ENCODE measurements around the gene INPPL1. TPM values are rescaled to one million over a fixed set of nuclear protein-coding genes. Genes with fewer than 3 reads are reported as not detected.

Gene INPPL1
- total RNA-seq, 2 experiments from 2014 or later = 103 to 195 TPM

DNA sequence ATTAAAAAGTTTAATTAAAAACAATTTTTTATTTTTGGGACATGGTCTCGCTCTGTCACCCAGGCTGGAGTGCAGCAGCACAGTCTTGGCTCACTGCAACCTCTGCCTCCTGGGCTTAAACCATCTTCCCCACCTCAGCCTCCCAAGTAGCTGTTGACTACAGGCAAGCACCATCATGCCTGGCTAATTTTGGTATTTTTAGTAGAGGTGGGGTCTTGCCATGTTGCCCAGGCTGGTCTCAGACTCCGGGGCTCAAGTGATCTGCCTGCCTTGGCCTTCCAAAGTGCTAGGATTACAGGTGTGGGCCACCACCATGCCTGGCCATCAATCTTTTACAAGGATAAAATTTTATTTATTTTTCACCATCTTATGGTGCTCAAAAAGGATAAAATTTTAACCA, 62.7 kb downstream of the INPPL1 start:
- Histone ChIP-seq H3K4me2 (ENCODE audit: low read length) (no peak overlapping the region), H3K27ac (ENCODE audit: low read depth, low read length, poor library complexity, severe bottlenecking) (no peak overlapping the region), H2AFZ (ENCODE audit: low read length) (no peak overlapping the region), H3K9me2 (ENCODE audit: insufficient read depth, low read length) (no peaks in the 10 kb centered on the region), H3K36me3 (ENCODE audit: insufficient read depth, low read length) (no peaks in the 10 kb centered on the region), H4K20me1 (ENCODE audit: insufficient read depth, low read length) (no peaks in the 10 kb centered on the region), H3K4me1 (ENCODE audit: insufficient read depth, low read length, poor library complexity, severe bottlenecking) (no peaks in the 10 kb centered on the region), H3K79me2 (ENCODE audit: insufficient read depth, low read depth, low read length) (no peaks in the 10 kb centered on the region), H3K9me3 (ENCODE audit: low read length) (no peaks in the 10 kb centered on the region), H3K4me3 (ENCODE audit: low read depth, low read length, poor library complexity, severe bottlenecking) (no peak overlapping the region)
- BruUV-seq (replicated peaks) = no TSS peak
- TF ChIP-seq, protein P1, sequence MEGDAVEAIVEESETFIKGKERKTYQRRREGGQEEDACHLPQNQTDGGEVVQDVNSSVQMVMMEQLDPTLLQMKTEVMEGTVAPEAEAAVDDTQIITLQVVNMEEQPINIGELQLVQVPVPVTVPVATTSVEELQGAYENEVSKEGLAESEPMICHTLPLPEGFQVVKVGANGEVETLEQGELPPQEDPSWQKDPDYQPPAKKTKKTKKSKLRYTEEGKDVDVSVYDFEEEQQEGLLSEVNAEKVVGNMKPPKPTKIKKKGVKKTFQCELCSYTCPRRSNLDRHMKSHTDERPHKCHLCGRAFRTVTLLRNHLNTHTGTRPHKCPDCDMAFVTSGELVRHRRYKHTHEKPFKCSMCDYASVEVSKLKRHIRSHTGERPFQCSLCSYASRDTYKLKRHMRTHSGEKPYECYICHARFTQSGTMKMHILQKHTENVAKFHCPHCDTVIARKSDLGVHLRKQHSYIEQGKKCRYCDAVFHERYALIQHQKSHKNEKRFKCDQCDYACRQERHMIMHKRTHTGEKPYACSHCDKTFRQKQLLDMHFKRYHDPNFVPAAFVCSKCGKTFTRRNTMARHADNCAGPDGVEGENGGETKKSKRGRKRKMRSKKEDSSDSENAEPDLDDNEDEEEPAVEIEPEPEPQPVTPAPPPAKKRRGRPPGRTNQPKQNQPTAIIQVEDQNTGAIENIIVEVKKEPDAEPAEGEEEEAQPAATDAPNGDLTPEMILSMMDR (conservative IDR thresholded peaks at IDR 0.05; ENCODE audit: low read length) = no peak
- no peak for TF ChIP-seq EZH2phosphoT487 (IDR thresholded peaks at IDR 0.05; ENCODE audit: borderline replicate concordance, low read depth, low read length)
- DNase-seq (ENCODE audit: low spot score) = no peak
- ChIA-PET POLR2A (interaction anchor here (0.7 kb wide), 1 partner anchor 154 kb away, joined by 3 read pairs; no protein-coding TSS in a partner anchor), CTCF (ENCODE audit: unreplicated experiment) (no interaction called here)
- intact Hi-C loops (cut with micrococcal nuclease; ENCODE audit: unreplicated experiment) = no loop called here

Other genes with a start within 250 kb of the INPPL1 start
- gene IL18BP, start 225.9 kb upstream of the INPPL1 start, total RNA-seq (2014; rRNA removed; shearing (Covaris generic)) = 4.2 and 5.7 TPM in 2 replicates
- gene IL18BP, start 225.9 kb upstream of the INPPL1 start, total RNA-seq (2022) = 10.3 and 12.4 TPM in 2 replicates
- 159 and 160 TPM in 2 replicates for gene NUMA1, start 144.2 kb upstream of the INPPL1 start, total RNA-seq (2014; rRNA removed; shearing (Covaris generic))
- 148 and 172 TPM in 2 replicates for gene NUMA1, start 144.2 kb upstream of the INPPL1 start, total RNA-seq (2022)
- gene LRRC51, start 143.9 kb upstream of the INPPL1 start, total RNA-seq (2014; rRNA removed; shearing (Covaris generic)) = 15.3 and 21.1 TPM in 2 replicates
- 9.9 and 10.8 TPM in 2 replicates for gene LRRC51, start 143.9 kb upstream of the INPPL1 start, total RNA-seq (2022)
- gene LAMTOR1, start 121.5 kb upstream of the INPPL1 start, total RNA-seq (2014; rRNA removed; shearing (Covaris generic)) = 50.7 and 64.1 TPM in 2 replicates
- gene LAMTOR1, start 121.5 kb upstream of the INPPL1 start, total RNA-seq (2022) = 58.6 and 61.8 TPM in 2 replicates
- not detected in 2 replicates for gene TOMT, start 118.8 kb upstream of the INPPL1 start, total RNA-seq (2014; rRNA removed; shearing (Covaris generic))
- not detected in 2 replicates for gene TOMT, start 118.8 kb upstream of the INPPL1 start, total RNA-seq (2022)
- 48.2 and 77.7 TPM in 2 replicates for gene ANAPC15, start 112.1 kb upstream of the INPPL1 start, total RNA-seq (2014; rRNA removed; shearing (Covaris generic))
- gene ANAPC15, start 112.1 kb upstream of the INPPL1 start, total RNA-seq (2022) = 61.2 and 62.4 TPM in 2 replicates
- not detected in 2 replicates for gene FOLR3, start 89.0 kb upstream of the INPPL1 start, total RNA-seq (2014; rRNA removed; shearing (Covaris generic))
- gene FOLR3, start 89.0 kb upstream of the INPPL1 start, total RNA-seq (2022) = not detected in 2 replicates
- not detected in 2 replicates for gene FOLR1, start 32.6 kb upstream of the INPPL1 start, total RNA-seq (2014; rRNA removed; shearing (Covaris generic))
- gene FOLR1, start 32.6 kb upstream of the INPPL1 start, total RNA-seq (2022) = not detected in 2 replicates
- 13.4 and 14.4 TPM in 2 replicates for gene FOLR2, start 8.0 kb upstream of the INPPL1 start, total RNA-seq (2014; rRNA removed; shearing (Covaris generic))
- 12.8 and 14.6 TPM in 2 replicates for gene FOLR2, start 8.0 kb upstream of the INPPL1 start, total RNA-seq (2022)
- not detected in 2 replicates for gene PHOX2A, start 19.4 kb downstream of the INPPL1 start, total RNA-seq (2014; rRNA removed; shearing (Covaris generic))
- not detected in 2 replicates for gene PHOX2A, start 19.4 kb downstream of the INPPL1 start, total RNA-seq (2022)
- 20.7 and 21.0 TPM in 2 replicates for gene CLPB, start 209.8 kb downstream of the INPPL1 start, total RNA-seq (2014; rRNA removed; shearing (Covaris generic))
- gene CLPB, start 209.8 kb downstream of the INPPL1 start, total RNA-seq (2022) = 25.8 and 27.1 TPM in 2 replicates